Gastroesophageal sphincter (tissue), 2 donors: ENCODE measurements around the gene NDP.

Experiments used
- EP300 ChIP-seq: sonication (generic); formaldehyde crosslinking; IDR thresholded peaks from one replicate; pipeline ENCODE4 v1.6.1; 2017; ENCODE audit warnings: antibody characterized with exemption, mild to moderate bottlenecking
- POLR2A ChIP-seq, 2 donors: fragments of 450-650 bp; IDR thresholded peaks; one replicate each; pipeline ENCODE4 v1.6.1; 2017; ENCODE audit warnings: antibody characterized with exemption in 2 of 2, mild to moderate bottlenecking in 2 of 2, moderate library complexity in 1 of 2
- POLR2AphosphoS5 ChIP-seq: sonication (generic); formaldehyde crosslinking; IDR thresholded peaks from one replicate; pipeline ENCODE4 v1.6.1; 2017; ENCODE audit warnings: antibody characterized with exemption

GRCh38 chrX:43909141-43909540 is 64.0 kb downstream of the NDP start:
- no peak for TF ChIP-seq POLR2AphosphoS5
- TF ChIP-seq POLR2A (IDR thresholded peaks at IDR 0.05), result no peak
- no peak for TF ChIP-seq EP300
